HG03045 (cell line): ENCODE measurements around the gene OLFM3.

Experiments
- ATAC-seq: cut with Tn5 transposase; IDR thresholded peaks from one replicate; pipeline ENCODE4 v1.9.1; 2021; ENCODE audit warnings: mild to moderate bottlenecking, moderate library complexity; ENCODE audit not compliant: unreplicated experiment

Gene OLFM3

DNA sequence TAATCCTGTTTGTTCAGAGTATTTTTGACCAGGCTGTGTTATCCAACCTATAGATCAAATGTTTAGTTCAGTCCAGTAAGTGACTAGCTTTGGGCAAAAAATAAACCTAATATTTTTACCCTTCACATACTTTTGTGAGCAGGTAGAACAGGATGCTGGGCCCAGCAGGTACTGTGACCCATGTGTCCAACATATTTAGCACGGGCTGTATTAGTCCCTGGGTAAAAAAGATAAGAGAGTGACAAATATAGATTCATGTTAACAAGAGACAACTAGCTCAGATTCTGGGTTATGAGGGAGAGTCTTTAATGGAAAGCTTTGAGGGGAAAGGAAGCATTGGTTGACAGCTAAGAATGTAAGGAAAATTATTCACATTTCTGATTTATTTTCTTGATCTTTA, 43.1 kb downstream of the OLFM3 start:
- no peak for ATAC-seq

DNA sequence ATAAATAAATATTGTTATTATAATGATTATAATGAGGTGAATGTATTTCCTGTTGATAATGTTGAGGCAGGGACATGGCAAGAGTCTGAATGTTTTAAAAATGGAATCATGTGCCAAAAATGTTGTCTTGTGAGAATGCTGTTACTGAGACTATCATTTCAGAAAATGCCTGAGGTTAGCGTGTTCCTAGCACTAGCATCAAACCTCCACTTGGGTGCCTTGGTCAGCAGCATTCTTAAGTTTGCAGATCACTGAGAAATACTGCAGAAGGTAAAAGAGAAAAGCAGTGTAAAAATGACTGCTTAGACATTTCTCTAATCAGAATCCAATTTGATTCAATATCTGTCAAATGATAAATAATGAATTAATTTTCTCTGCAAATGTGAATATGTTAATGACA, 50.8 kb downstream of the OLFM3 start:
- no peak for ATAC-seq

DNA sequence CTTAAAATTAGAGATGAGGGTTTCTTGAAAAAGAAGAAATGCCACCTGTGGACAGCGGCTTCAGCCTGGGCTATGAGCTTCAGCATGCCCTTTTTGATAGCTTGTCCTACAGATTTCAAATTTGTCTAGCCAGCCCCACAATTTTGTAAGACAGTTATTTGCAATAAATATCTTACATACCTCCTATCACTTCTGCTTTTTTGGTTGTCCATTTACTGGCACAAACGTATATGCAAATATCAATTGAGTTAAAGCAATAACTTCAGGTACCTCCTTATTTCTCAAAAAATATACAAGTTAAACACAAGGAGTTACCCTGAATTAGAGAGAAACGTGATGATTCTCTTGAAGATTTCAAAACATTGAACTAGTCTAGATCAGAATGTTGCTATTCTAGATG, 53.5 kb downstream of the OLFM3 start:
- no peak for ATAC-seq

DNA sequence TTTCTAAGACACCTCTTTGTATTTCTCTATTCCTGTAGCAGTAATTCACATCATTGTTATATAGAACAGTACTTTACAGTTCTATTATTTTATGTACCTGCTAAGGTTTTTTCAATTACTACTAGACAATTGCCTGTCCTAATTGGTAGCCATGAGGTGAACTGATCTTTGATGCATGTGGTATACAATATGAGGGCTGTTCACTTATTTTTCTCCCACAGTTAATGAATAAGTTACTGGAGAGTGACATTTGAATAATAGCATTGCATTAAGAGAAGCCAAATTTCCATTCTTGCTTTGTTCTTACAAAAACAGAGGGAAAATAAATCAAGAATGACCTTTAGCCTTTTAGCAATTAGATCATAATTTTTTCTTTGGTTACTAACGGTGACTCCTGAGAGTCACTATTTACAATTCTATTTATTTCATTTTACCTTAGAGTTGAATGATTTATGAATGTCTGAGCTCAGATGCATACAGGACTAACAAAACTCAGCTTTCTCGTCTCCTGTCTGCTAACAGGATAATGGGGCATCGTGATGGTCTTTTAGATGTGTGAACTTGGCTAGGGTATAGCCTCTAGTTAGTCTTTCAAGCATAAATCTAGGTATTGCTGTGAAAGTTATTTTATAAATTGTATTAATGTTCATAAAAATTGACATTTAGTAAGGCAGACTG, 54.1 kb downstream of the OLFM3 start:
- no peak for ATAC-seq

DNA sequence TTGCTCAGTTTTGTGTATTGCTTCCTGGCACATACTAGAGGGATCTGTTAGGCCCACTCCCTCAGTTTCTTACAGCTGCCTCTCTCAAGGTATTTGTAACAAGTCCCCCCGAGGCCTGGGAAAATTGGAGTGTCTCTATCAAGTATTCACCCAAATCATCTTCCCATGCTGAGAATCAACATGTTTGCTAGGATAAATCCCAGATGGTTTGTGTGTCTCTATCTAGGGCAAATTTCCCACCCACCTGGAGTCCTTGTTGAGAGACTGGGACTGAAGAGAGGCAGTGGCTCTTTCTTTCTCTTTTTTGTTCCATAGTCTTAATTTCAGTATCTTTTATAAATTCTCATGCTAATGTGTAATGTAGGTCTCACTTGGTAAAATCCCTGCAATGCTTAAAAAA, 58.0 kb downstream of the OLFM3 start:
- ATAC-seq = no peak

DNA sequence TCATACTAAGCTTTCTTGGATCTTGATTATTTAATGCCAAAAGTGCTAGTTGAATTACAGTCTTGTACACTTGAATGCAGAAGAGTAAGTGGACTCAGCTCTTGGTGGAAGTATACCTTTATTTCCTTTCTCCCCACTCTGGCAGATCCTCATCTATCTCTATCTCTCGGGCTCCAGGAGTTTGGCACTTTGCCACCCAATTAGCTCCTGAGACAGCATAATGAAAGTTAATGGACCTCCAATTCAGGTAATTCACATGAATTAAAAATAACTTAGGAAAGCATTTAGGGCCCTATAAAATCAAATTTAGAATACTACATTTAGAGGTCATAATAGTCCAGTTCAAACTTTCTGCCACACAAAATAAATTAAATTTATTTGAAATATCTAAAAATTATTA, 67.4 kb downstream of the OLFM3 start:
- no peak for ATAC-seq

DNA sequence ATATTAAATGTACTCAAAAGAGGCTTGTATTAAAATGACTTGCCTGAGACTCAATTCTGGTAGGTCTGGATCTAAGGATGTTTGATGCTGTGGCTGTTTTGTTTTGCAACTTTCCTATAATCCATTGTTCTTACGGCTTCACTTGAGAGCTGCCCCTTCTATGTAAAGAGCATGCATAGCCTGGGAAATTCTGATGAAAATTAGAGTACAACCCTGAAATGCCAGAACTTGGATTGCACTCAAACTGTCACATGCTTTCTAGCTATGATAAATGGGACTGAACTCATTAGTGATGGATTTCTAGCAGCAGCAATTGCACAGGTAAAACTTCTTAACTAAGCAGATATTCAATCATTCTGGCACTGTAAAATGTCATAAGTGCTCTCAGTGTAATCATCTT, 67.9 kb downstream of the OLFM3 start:
- no peak for ATAC-seq

DNA sequence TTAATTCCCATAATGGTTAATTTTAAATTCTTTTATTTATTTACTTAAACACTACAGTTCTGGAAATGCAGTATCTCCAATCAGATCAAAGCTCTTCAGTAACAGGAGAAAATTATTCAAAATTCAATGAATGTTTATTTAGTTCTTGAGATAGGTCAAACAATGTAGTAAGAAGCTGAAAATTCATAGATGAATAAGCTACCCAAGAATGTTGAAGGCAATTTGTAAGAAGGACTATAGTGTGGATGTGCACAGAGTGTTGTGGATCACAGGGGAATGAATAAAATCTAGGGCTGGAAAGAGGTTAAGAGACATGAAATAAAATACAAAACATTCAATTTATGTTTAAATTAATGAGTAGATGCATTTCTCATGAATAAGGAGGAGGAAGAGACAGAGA, 72.0 kb downstream of the OLFM3 start:
- no peak for ATAC-seq

DNA sequence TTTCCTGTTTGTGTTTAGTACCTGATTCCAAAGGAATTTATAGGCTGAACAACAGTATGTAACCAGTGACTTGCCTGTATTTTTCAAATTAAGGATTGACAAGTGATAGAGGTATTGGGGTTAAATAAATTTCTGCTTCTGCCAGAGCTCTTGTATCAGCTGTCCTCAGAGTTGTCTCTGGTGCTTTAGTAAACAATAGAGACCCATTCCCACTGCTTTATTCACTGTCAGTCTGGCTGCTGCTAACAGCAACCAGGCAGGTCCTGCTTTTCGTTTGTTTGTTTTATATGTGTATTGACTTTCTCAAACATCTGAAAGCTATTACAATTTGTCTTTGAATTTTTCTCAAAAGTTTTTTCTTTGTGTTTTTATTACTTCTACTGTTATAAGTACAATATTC, 76.1 kb downstream of the OLFM3 start:
- no peak for ATAC-seq

DNA sequence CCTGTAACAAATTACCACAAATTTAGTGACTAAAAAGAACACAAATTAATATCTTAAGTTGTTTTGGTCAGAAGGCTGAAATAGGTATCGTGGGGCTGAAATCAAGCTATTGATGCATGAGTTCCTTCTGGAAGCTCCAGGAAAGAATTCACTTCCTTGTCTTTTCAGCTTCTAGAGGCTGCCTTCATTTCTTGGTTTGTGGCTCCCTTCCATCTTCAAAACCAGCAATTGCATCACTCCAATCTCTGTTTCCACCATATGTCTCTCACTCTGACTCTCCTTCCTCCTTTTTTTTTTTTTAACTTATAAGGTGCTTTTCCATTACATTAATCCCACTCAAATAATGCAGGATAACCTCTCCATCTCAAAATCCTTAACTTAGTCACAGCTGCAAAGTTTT, 78.4 kb downstream of the OLFM3 start:
- ATAC-seq = no peak

DNA sequence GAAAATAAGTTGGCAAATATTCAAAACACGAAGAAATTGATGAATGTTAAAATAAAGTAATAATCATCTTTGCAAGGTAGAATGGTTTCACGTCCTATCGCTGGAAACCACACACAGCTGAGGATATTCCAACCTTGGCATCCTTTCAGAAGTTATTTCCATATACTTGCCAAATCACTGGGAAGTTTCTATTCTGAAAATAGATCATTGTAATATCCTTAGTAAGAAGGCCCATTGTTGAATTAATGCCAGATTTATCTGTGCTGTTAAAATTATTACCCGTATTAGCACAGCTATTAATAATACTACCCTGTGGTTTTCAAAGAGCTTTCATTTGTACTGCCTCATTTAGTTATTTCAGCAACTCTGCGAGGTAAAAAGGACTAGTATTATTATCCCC, 81.1 kb downstream of the OLFM3 start:
- ATAC-seq = no peak

DNA sequence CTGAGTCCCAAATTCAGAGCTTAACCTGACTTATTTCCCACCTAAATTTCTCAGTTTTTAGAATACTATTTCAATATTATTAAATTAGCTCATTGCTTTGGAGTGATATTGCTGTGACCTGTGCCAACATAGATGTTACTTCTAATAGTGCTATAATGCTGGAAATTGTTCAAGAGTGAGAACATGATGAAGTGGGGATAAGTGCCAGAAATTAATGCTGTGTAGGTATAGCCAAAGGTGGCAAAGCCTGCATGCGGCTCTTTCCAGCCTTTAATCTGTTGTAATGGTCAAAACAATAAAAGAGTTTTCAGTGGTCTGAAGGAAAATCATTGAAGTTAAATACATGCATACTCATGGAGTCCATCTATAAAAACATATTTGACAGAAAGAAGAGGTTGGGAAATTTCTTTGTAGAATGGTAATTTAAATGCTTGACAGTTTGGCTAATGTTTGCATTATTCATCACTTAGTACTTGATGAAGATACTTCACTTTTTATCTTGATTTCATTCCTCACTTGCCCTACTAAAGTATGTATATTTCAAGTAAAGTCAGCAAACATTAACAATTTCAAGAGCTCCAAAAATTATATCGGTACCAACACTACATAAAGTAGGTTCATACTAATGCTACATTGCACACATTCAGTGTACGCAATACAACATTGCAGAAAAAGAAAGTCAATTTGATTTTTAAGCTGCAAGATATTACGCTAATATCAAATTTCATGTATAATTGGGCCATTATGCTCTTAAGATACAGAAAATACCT, 82.1 kb downstream of the OLFM3 start:
- no peak for ATAC-seq

DNA sequence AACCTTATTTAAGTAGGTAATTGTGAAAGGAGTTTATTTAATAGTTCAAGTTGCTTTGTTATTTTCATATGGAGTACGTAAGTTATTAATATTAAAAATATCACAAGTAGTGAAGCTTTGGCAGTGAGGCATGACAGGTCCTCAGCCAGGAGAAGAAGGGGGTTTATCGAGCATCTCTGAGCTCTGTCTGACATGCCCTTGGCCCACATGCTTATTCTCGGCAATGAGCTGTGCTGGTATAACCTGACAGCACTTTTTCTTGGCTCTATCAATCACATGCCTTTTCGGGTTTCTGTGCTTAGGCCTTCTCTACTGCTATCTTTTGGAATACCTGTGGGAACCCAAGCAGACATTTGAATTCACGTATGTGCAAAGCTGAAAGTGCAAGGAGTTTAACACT, 84.8 kb downstream of the OLFM3 start:
- ATAC-seq = no peak

DNA sequence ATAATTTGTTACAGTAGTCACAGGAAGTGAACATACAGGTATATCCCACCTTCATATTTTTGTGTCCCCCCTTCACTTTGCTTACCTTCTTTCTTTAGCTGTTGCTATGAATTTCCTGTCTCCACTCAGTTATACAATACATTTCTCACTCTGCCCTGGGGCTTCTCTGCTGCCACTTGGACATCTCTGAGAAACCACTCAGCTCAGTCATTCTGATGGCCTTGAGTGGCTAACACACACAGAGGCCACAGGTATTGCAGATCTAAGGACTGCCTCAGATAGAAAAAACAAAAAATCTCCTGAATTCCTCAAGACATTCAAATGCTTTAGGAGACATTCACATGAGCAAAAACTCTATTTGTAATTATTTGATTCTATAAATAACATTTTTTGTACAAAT, 87.7 kb downstream of the OLFM3 start:
- ATAC-seq = no peak

DNA sequence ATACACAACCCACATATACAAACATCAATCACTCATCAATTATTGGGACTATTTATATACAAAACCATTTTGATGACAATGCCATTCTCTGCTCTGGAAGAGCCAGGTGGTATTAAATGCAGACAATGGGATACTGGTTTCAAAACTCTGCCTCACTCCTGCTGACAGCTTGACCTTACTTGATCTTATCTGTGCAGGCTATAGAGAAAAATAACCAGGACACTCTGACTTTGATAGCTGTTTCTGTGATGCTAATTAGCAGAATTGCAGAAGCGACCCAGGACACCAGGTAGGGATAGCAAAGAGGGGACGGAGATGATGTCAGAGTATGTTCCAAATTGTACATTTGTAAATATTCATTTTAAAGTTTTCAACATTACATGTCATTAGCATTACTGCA, 89.5 kb downstream of the OLFM3 start:
- ATAC-seq = no peak

DNA sequence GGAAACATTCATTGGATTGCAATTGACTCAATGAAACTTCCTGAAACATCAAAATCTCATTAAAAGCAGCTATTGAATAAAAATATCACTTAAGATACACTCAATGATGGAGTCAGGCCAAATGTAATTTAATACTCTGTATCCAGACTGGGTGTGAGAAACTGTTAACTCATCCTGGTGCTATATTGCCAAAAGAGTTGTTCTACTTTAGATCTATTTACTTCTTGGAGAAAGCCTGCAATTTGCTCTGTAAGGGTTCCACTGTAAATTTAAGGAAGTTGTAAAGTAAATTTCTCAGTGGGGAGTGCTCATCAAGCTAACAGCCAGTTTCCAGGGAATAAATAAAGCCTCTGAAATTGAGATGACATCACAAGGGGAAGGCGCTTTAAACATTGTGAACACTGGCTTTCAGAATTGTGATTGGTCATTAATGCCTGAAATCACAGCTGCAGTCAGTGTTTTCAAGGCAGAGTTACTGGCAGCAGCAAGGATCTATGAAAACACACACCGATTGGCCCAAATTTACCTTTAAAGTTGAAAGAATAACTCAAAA, 91.4 kb downstream of the OLFM3 start:
- no peak for ATAC-seq

DNA sequence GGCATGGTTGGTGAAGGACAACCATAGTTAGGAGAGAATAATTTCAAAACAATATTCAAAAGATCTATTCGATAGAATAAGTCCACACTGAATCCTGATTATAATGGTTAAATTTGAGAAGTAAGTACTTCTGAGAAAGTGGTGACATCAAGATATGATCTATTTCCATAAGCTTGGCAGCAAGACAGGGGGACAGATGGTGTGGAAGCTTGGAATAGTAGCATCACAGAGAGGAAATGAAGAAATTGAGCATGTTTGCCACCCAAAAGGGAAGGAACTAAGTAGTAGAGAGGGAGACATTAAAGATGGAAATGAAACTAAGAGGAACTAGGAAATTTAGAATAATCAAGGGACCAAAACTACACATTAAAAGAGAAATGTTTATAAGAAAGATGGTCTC, 94.5 kb downstream of the OLFM3 start:
- ATAC-seq = no peak

DNA sequence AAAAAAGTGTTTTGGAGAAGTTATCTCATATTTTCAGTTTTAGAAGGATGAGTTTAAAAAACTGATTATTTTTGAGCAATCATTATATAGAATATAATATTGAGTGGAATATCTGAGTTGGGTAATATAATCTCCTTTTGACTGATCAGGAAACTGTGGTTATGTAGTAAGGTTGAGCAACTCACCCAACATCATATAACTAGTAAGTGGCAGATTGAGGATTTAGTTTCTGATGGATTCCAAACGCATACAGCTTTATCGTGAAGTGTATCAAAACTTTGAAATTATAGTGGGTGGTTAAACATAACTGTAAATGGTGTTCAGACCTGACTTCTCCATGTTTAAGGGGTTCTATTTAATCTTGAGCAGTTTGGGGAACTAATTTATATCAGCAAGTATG, 98.6 kb downstream of the OLFM3 start:
- no peak for ATAC-seq

DNA sequence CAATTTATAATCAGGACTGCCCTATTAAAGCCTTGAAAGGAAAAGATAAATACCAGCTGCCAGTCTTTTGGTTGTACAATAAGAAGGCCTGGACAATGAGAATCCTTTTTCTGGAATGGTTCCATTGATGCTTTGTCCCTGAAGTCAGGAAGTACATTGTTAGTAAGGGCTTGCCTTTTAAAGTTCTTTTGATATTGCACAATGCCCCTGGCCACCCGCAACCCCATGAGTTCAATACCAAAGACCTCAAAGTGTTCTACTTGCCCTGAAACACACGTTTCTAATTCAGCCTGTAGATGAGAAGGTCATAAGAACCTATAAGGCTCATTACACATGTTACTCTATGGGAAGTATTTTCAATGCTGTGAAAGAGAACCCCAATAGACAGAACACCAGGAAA, 112.1 kb downstream of the OLFM3 start:
- no peak for ATAC-seq

DNA sequence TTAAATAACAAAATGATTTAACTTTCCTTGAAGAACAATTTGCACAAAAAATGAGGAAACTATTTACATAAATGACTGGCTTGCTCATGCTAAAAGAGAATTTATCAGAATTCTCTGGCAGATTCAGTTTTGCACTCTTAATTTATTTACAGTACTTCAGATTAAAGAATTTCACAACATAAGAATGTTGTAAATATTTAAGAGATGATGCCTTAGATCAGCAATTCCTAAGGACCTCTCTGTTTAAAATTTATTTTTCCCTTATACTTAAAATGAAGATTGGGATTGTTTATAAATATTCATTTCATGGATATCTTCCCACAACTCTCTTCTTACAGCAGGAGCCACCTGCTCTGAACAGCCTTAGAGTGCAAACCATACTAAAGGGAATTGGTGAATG, 120.8 kb downstream of the OLFM3 start:
- no peak for ATAC-seq

DNA sequence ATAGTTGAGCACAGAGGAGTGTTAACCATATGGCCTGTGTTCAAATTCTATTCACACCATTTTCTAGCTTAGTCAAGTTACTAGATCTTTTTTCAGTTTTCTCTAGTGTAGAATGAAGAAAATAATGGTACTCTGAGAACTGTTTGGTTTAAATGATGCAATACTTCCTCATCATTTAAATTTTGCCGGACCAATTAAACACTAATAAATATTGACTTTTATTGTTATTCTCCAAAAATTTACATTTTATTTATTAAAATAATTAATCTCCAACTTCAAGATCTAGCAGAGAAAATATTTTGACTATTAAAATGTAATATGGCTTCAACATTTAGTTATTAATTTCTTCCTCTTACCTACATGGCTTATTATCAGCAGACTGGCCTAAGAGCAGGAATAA, 123.1 kb downstream of the OLFM3 start:
- no peak for ATAC-seq

DNA sequence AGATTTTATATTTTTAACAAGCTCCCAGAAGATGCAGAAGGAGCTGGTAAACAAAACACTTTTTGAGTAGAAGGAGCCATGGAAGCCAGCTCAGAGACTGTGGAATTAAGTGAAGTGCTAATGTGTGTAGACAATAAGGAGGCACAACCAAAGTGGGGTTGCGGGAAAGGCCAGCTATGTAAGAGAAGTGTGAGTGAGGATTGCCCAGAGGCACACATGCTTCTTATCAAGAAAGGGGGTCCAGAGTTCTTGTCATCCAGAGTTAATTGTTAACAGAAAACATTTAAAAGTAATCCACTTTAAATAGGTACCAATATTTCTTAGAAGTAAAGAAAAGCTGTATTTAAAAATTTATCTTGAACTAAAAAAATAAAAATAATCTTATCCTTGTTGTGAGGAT, 136.8 kb downstream of the OLFM3 start:
- no peak for ATAC-seq

DNA sequence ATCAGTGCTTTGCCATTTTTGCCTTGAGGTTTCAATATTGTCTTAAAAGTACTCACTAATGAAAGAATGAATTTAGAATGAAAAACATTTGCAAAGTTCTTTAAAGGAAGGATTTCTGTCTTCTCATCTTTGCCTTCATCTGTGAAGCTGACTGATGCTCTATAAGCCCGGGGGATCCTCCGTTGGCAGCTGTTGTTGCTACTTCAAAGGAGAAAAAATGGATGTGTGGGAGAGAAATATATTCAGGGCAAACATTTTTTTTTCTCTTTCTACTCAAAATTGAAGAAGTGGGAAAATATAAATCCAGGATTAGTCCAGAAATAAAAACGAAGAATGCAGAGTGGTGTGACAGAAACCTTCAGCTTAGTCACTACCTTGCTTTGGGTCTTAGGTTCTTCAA, 142.5 kb downstream of the OLFM3 start:
- no peak for ATAC-seq
